NCI-H2029 treated with DMSO at 0.1 percent for 48 hours (cell line): ENCODE data around the gene SLU7.

ENCODE experiments used
- DNase-seq: peaks from one replicate; lab custom pipeline; 2025; lab: John Stamatoyannopoulos, UW

SLU7 gene

GRCh38 chr5:160367261-160367660 is 51.6 kb downstream of the SLU7 start:
- DNase-seq, result no peak

- no peak for DNase-seq
Measured at GRCh38 chr5:160366230-160366629, 52.7 kb downstream of the SLU7 start.

DNA sequence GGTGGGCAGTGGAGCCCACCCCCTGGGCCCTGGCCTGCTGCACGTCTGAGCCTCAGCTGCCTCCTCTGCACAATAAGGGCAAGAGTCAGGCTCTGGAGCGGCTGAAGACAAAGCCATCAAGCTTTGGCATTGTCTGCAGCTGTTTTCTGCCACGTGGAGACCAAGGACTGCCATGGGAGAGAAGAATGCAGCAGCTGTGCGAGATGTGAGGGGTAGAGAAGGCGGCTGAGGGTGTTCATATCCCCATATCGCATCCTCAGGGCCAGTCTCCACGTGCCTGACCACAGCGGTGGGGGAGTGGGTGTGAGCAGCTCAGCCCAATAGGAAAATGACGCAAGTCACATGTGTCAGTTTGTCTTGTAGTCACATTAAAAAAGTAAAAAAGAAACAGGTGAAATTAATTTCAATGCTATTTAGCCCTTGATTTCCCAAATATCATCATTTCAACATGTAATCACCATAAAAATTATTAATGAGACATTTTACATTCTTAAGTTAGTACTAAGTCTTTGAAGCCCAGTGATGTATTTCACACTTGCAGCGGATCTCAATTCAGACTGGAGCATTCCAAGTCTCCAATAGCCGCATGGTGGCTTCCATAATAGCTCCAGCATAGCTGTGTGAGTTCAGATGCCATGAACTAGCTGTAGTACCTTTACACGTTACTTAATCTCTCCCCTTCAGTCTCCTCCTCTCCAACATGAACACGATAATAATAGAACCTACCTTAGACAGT is 55.1 kb downstream of the SLU7 start:
- DNase-seq, result no peak

DNA sequence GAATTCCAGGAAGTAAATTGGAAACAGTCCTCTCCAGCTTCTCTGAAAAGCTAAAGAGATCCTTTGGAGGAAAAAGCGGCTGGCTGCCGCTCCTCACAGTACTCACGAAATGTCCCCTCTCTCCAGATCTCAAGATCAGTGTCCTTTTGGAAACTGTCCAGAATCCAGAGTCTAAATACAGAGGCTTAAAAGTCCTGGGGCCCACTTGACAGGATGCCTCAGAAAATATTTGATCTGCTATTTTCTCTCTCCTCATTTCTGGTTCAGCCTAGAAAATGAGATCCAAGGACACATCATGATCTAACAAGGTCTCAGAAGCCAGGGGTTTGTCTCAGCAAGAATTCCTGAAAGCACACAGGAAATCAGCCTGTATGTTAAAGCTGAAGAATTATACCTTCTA is 55.7 kb downstream of the SLU7 start:
- DNase-seq, result no peak

DNA sequence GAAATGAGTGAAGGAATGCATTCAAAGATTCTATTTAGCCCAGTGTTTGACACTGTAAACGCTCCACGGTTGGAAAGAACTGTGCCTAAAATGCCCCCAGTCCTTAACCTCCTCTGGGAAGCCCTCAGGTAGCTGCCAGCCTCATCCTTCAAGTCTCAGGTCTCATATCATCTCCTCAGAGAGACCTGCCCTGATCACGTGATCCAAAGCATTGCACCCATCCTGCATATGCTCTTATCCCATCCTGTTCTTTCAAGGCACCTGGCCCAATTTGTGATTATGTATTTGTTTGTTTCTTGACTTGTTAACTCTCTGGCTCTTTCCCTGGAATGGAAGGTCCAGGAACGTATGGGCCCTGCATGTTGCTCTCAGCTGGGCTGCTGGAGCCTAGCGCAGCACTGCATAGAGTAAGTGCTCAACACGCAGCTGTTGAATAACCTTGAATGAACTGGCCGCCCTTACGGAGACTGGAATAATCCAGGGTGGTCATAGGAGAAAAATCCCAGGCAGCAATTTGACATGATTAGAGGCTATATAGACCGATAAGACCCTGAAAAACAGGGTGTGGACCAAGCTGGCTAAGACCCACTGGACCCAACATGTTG is 57.2 kb downstream of the SLU7 start:
- DNase-seq, result no peak

DNA sequence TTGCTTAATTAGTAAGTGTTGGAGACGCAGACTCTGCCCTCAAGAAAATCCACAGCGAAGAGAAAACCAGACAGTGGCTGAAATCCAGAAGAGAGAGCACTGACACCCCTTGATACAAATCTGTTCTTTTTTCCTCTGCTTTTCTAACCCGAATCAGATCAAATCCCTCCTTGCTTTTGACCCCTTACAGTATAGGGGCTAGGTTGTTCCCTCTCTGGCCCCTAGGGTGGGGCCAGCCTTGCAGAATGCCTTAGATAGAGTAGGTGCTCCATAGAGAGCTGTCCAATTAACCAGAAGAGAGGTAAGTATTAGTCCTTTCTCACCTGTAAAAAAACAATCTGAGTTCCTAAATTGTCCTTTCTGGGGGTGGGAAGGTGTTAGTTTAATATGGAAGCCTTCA is 58.6 kb downstream of the SLU7 start:
- DNase-seq, result no peak

DNA sequence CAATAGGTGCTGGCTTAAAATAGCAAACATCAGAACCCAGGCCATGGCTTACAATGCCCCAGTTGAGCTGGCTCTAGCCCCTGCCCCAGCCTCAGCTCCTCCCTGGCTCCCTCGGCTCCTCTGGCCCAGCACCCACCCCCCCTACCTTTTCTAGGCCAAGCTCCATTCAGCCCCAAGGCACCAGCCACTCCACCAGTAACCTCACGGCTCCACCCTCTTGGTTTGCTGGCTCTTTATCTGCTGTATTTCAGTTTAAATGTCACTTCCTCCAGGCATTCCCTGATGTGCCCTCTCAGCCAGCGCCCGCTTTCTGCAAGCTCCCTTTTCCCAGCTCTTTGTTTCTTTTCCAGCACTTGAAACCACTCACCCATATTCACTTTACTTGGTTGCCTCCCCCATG is 59.1 kb downstream of the SLU7 start:
- no peak for DNase-seq

DNA sequence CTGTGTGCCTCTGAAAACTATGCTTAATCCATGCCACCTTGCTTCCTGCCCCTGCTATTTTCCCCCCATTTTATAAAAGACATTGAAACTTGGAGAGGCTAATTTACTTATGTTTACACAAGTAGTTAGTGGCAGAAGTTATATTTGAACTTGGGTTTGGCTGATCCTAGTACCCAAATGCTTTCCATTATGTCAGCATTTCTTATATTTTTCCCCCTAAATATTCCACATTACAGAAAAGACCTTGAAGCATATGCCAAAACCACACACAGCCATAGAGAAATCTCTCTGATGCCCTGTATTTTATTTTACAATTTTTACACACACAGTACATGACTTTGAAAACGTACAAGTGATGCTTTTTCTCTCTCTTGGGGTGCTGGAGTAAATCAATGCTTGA is 59.6 kb downstream of the SLU7 start:
- no peak for DNase-seq

DNA sequence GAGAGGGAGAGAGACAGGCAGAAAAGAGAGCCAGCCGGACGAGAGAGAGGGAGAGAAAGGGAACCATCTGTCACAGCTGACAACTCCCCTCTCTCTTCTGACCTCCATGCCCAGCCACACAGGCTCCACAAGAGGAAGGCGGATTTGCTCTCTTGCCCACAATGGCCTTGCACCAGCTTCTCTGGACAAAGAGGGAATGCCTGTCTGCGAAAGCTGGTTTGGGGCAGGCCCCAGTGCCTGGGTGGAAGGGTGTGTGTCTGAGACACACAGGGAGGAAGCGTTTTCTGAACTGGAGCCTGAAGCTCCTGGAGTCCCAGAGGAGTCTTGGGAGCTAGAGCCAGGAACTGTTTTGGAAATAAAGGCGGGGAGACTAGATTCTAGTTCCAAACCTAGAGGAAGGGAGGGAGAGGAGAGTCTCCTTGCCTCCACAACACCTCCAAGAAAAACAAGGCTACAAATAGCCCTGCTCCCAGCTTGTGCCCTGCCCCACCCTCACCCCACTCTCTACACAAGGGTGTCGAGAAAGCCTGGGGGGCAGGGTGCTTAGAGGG is 60.9 kb downstream of the SLU7 start:
- no peak for DNase-seq

GRCh38 chr5:160357394-160357793 is 61.5 kb downstream of the SLU7 start:
- DNase-seq, result no peak

GRCh38 chr5:160356550-160357347 is 62.1 kb downstream of the SLU7 start:
- DNase-seq, result no peak

- DNase-seq, result no peak
Measured at GRCh38 chr5:160354666-160355065, 64.2 kb downstream of the SLU7 start.

GRCh38 chr5:160353379-160353778 is 65.5 kb downstream of the SLU7 start:
- no peak for DNase-seq

GRCh38 chr5:160352308-160352707 is 66.6 kb downstream of the SLU7 start:
- no peak for DNase-seq
